K562 (cell line): ENCODE measurements around the gene PIM3. TPM values are rescaled to one million over a fixed set of nuclear protein-coding genes. Genes with fewer than 3 reads are reported as not detected.

Experiments
- ATAC-seq: fragments of 200-7000 bp; cut with Tn5 transposase; 3 replicates; pipeline ENCODE4 v1.9.1; 2020; ENCODE audit warnings: moderate library complexity
- BruUV-seq: library from RNA; stranded (reverse); fragments of 400-500 nt; replicated peaks from 2 replicates; lab custom pipeline; 2021; lab: Mats Ljungman, UMichigan
- CTCF ChIA-PET: fragments of 300-600 bp; formaldehyde crosslinking; extraction: SDS; loops from one replicate; lab custom pipeline; 2021; ENCODE audit warnings: low intra/inter-chr PET ratio; lab: Yijun Ruan, JAX
- POLR2A ChIA-PET: fragments of 300-600, 350-650 bp; sonication (Branson Sonifier 250); formaldehyde crosslinking; extraction: SDS; loops from one replicate; lab custom pipeline; 2021; ENCODE audit warnings: antibody characterized with exemption, inconsistent platforms; lab: Yijun Ruan, JAX
- DNase-seq, 4 experiments: peaks; one replicate each; pipeline versions ENCODE4 v3.0.0 to v3.0.0-alpha.2; 2011 to 2018; ENCODE audit warnings: low spot score in 3 of 4, mixed read lengths in 3 of 4; ENCODE audit errors: extremely low read depth in 1 of 4
- FAIRE-seq: peaks from 2 replicates; lab custom pipeline; 2011; peaks lifted over from hg19 to GRCh38; lab: Jason Lieb, UNC
- H2AFZ ChIP-seq: 2 replicates; pipeline ENCODE4 v1.6.0; 2011; ENCODE audit warnings: low read depth, low read length, control low read depth, inconsistent platforms
- H3K27ac ChIP-seq: fragments of 200-600 bp; 3 replicates; pipeline ENCODE4 v1.8.0; 2011; ENCODE audit warnings: low read depth, mild to moderate bottlenecking, control low read depth, inconsistent platforms, low read length, moderate library complexity, mixed read lengths; ENCODE audit errors: extremely low read depth
- H3K27me3 ChIP-seq, 2 experiments: fragments of 300-600 bp in 1 of 2; 2 replicates in 1 of 2; 3 replicates in 1 of 2; pipeline versions ENCODE4 v1.6.0 to v1.8.0; 2011; ENCODE audit warnings: inconsistent platforms in 2 of 2, low read length in 2 of 2, mild to moderate bottlenecking in 1 of 2, mixed read lengths in 1 of 2, moderate library complexity in 1 of 2; ENCODE audit not compliant: control insufficient read depth in 2 of 2, insufficient read depth in 2 of 2
- H3K36me3 ChIP-seq: fragments of 300-600 bp; 3 replicates; pipeline ENCODE4 v1.8.0; 2011; ENCODE audit warnings: mild to moderate bottlenecking, low read length, inconsistent platforms; ENCODE audit not compliant: control insufficient read depth, insufficient read depth
- H3K4me1 ChIP-seq, 2 experiments: fragments of 200-600 bp in 1 of 2; replicated peaks in 1 of 2; 2 replicates in 1 of 2; 3 replicates in 1 of 2; pipeline versions ENCODE4 v1.5.1 to v1.8.0; 2011; ENCODE audit warnings: inconsistent platforms in 2 of 2, low read length in 2 of 2, mild to moderate bottlenecking in 1 of 2, mixed read lengths in 1 of 2, moderate library complexity in 1 of 2; ENCODE audit not compliant: control insufficient read depth in 2 of 2, insufficient read depth in 2 of 2
- H3K4me2 ChIP-seq: 2 replicates; pipeline ENCODE4 v1.6.1; 2011; ENCODE audit warnings: low read length, control low read depth, inconsistent platforms, mixed read lengths; ENCODE audit not compliant: insufficient read depth
- H3K4me3 ChIP-seq: fragments of 200-600 bp; sonication (generic), shearing (Covaris generic); 2 replicates; pipeline ENCODE4 v1.5.1; 2016; ENCODE audit warnings: control low read depth, inconsistent platforms
- H3K79me2 ChIP-seq: fragments of 200-600 bp; 3 replicates; pipeline ENCODE4 v1.8.0; 2011; ENCODE audit warnings: low read length, inconsistent platforms; ENCODE audit not compliant: control insufficient read depth, insufficient read depth
- H3K9ac ChIP-seq, 2 experiments: 2 replicates each; pipeline versions ENCODE4 v1.6.0 to v1.6.1; 2011; ENCODE audit warnings: low read depth in 2 of 2, low read length in 2 of 2, control low read depth in 1 of 2, inconsistent platforms in 1 of 2, mild to moderate bottlenecking in 1 of 2, mixed read lengths in 1 of 2; ENCODE audit not compliant: insufficient read depth in 1 of 2
- H3K9me1 ChIP-seq: one replicate; pipeline ENCODE4 v1.6.0; 2011; ENCODE audit warnings: inconsistent platforms, mild to moderate bottlenecking, low read length, moderate library complexity; ENCODE audit not compliant: control insufficient read depth, insufficient read depth
- H3K9me3 ChIP-seq: replicated peaks from 2 replicates; pipeline ENCODE4 v1.5.1; 2011; ENCODE audit warnings: low read depth, low read length, inconsistent platforms; ENCODE audit not compliant: control insufficient read depth, insufficient read depth
- H4K20me1 ChIP-seq: replicated peaks from 2 replicates; pipeline ENCODE4 v1.6.1; 2011; ENCODE audit warnings: low read length, inconsistent platforms, mixed read lengths; ENCODE audit not compliant: control insufficient read depth, insufficient read depth
- CBX8 ChIP-seq: fragments of 200-600 bp; sonication (generic); IDR thresholded peaks from 2 replicates; pipeline ENCODE4 v1.6.1; 2012; ENCODE audit warnings: borderline replicate concordance, mixed run types, low read depth, mild to moderate bottlenecking, moderate library complexity, mixed read lengths, low read length, control low read depth, inconsistent platforms; ENCODE audit not compliant: poor library complexity, severe bottlenecking; ENCODE audit errors: extremely low read depth
- CTCF ChIP-seq, 3 experiments: IDR thresholded peaks in 2 of 3; conservative IDR thresholded peaks in 1 of 3; 2 replicates each; pipeline ENCODE4 v1.5.1; 2011 to 2012; ENCODE audit warnings: low read length in 3 of 3, mild to moderate bottlenecking in 3 of 3, control low read depth in 2 of 3, improper control_type of control experiment in 1 of 3, inconsistent platforms in 1 of 3, low read depth in 1 of 3, mixed read lengths in 1 of 3, moderate library complexity in 1 of 3; ENCODE audit not compliant: insufficient read depth in 2 of 3
- GTF2F1 ChIP-seq: IDR thresholded peaks from 2 replicates; pipeline ENCODE4 v1.6.1; 2011; ENCODE audit warnings: low read depth, low read length, improper control_type of control experiment
- RB1 ChIP-seq: fragments of 450-650 bp; IDR thresholded peaks from 2 replicates; pipeline ENCODE4 v1.6.1; 2017; ENCODE audit warnings: low read depth, mild to moderate bottlenecking
- TFE3 ChIP-seq: fragments of 450-650 bp; formaldehyde crosslinking; IDR thresholded peaks from 2 replicates; pipeline ENCODE4 v1.4.0; 2020; ENCODE audit warnings: mild to moderate bottlenecking, mixed read lengths
- ZBTB7A ChIP-seq: IDR thresholded peaks from 2 replicates; pipeline ENCODE4 v1.6.1; 2011; ENCODE audit warnings: low read depth, mild to moderate bottlenecking, low read length, moderate library complexity, borderline replicate concordance; ENCODE audit not compliant: control insufficient read depth
- WGBS: fragments of 100-300 bp; shearing (Covaris generic); methylation state at CpG from one replicate; pipeline ENCODE4 v1.1.6; 2016; ENCODE audit warnings: low coverage, mixed read lengths; ENCODE audit not compliant: insufficient coverage; ENCODE audit errors: missing lambda C conversion rate; 5-methylcytosine and 5-hydroxymethylcytosine counted together
- in situ Hi-C: fragments of 300-500 bp; cut with MboI; formaldehyde crosslinking; loops from 4 replicates; pipeline ENCODE4 v1.15.0; 2018; ENCODE audit warnings: inconsistent platforms, mixed read lengths
- intact Hi-C: fragments of 100-400 bp; cut with micrococcal nuclease; formaldehyde crosslinking; loops from 2 replicates; pipeline ENCODE4 v1.14.2; 2022
- polyA plus RNA-seq, 8 experiments: library from polyadenylated mRNA; depleted of rRNA in 4 of 8; stranded (reverse) in 5 of 8; unstranded in 3 of 8; fragments of >200 nt; fragmentation: Nextera tagmentation in 2 of 8; fragmentation: Illumina TruSeq in 1 of 8; extraction: Ambion mirVana in 2 of 8; extraction: Trizol in 1 of 8; gene quantifications; 2 replicates each; pipeline versions ENCODE4 v1.2.1 to v1.2.3, GENCODE V29; 2011 to 2014; ENCODE audit warnings: inconsistent platforms in 1 of 8, missing spikeins in 1 of 8
- total RNA-seq, 7 experiments: library from RNA; depleted of rRNA in 6 of 7; stranded (reverse); fragments of >200 nt in 6 of 7; fragmentation: Illumina TruSeq in 2 of 7; extraction: Trizol in 2 of 7; gene quantifications; 2 replicates each; pipeline versions ENCODE4 v1.2.1 to v1.2.3, GENCODE V29; 2011 to 2021; ENCODE audit warnings: low replicate concordance in 1 of 7
- TF ChIP-seq, protein P1 (sequence below), 2 experiments: fragments of 450-650 bp; formaldehyde crosslinking in 1 of 2; IDR thresholded peaks; 2 replicates each; pipeline versions ENCODE4 v1.4.0 to v1.6.1; 2014 to 2020; ENCODE audit warnings: mild to moderate bottlenecking in 2 of 2, borderline replicate concordance in 1 of 2, low read depth in 1 of 2

PIM3 gene
- total and polyA plus RNA-seq, 9 of the 15 experiments (the other 6 are each of a cell fraction or from before 2014, with no cell fraction given), result 0.24 to 40.5 (median 5.3) TPM

GRCh38 chr22:49929211-49929979 lies 31.2 kb upstream of the PIM3 start:
- no peaks in the 10 kb centered on the region for H3K9me3 ChIP-seq
- H3K79me2 ChIP-seq, result no peaks in the 10 kb centered on the region
- H3K9ac ChIP-seq, result no peak overlapping the region
- DNase-seq (peak; percentile 61 to 80 (median 78)), ATAC-seq (peak; percentile 91), FAIRE-seq (no peak)
- H3K4me2 ChIP-seq, result no peak overlapping the region
- intact Hi-C loops, result loop anchor here (1.0 kb wide), 1 partner anchor 101 kb away; no protein-coding TSS in a partner anchor
- no peak overlapping the region for H3K27ac ChIP-seq
- in situ Hi-C loops, result no loop called here
- H3K4me3 ChIP-seq, result no peak overlapping the region
- BruUV-seq, result no TSS peak
- ChIA-PET CTCF (interaction anchor here (1.1 to 3.4 kb wide), 3 partner anchors 83 to 104 kb away, joined by 3 to 37 read pairs (median 12); partner anchors contain the start of gene IL17REL), POLR2A (no interaction called here)
- H3K4me1 ChIP-seq, result peaks cover 9 to 44% of the 10 kb centered on the region in 2 experiments; a peak in 4 of 5 replicates
- H3K9me1 ChIP-seq, result no peaks in the 10 kb centered on the region
- WGBS, result 2% methylated on average over 20 of the region's 75 CpGs
- 0 out of 3 replicates have a peak, but pooled peaks cover 2% of the 10 kb centered on the region for H3K36me3 ChIP-seq
- no peaks in the 10 kb centered on the region for H3K27me3 ChIP-seq
- no peak overlapping the region for H2AFZ ChIP-seq
- no peaks in the 10 kb centered on the region for H4K20me1 ChIP-seq
- TF ChIP-seq ZBTB7A (peak; percentile 73; the same call in 1 of the 2 replicates), CTCF (IDR thresholded peaks at IDR 0.05 in 2 of 3, conservative IDR thresholded peaks at IDR 0.05 in 1 of 3; ENCODE audit: insufficient read depth in 2 of 3, low read depth in 1 of 3, low read length in 3 of 3) (peak; percentile 47 to 86 (median 67)), CBX8 (no peak), TFE3 (CRISPR knock-in tag) (no peak), RB1 (peak; percentile 86), GTF2F1 (no peak)
- TF ChIP-seq, protein P1, sequence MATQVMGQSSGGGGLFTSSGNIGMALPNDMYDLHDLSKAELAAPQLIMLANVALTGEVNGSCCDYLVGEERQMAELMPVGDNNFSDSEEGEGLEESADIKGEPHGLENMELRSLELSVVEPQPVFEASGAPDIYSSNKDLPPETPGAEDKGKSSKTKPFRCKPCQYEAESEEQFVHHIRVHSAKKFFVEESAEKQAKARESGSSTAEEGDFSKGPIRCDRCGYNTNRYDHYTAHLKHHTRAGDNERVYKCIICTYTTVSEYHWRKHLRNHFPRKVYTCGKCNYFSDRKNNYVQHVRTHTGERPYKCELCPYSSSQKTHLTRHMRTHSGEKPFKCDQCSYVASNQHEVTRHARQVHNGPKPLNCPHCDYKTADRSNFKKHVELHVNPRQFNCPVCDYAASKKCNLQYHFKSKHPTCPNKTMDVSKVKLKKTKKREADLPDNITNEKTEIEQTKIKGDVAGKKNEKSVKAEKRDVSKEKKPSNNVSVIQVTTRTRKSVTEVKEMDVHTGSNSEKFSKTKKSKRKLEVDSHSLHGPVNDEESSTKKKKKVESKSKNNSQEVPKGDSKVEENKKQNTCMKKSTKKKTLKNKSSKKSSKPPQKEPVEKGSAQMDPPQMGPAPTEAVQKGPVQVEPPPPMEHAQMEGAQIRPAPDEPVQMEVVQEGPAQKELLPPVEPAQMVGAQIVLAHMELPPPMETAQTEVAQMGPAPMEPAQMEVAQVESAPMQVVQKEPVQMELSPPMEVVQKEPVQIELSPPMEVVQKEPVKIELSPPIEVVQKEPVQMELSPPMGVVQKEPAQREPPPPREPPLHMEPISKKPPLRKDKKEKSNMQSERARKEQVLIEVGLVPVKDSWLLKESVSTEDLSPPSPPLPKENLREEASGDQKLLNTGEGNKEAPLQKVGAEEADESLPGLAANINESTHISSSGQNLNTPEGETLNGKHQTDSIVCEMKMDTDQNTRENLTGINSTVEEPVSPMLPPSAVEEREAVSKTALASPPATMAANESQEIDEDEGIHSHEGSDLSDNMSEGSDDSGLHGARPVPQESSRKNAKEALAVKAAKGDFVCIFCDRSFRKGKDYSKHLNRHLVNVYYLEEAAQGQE (IDR thresholded peaks at IDR 0.05; ENCODE audit: borderline replicate concordance), result peak; percentile 85
- TF ChIP-seq, protein P1 (CRISPR knock-in tag; IDR thresholded peaks at IDR 0.05; ENCODE audit: low read depth), result no peak
